NCI-H345 (cell line): ENCODE measurements around the gene BRD4.

ENCODE experiments used
- DNase-seq: peaks from one replicate; lab custom pipeline; 2025; lab: John Stamatoyannopoulos, UW

The BRD4 gene

GRCh38 chr19:15289673-15290072 lies 42.7 kb downstream of the BRD4 start:
- no peak for DNase-seq

DNA sequence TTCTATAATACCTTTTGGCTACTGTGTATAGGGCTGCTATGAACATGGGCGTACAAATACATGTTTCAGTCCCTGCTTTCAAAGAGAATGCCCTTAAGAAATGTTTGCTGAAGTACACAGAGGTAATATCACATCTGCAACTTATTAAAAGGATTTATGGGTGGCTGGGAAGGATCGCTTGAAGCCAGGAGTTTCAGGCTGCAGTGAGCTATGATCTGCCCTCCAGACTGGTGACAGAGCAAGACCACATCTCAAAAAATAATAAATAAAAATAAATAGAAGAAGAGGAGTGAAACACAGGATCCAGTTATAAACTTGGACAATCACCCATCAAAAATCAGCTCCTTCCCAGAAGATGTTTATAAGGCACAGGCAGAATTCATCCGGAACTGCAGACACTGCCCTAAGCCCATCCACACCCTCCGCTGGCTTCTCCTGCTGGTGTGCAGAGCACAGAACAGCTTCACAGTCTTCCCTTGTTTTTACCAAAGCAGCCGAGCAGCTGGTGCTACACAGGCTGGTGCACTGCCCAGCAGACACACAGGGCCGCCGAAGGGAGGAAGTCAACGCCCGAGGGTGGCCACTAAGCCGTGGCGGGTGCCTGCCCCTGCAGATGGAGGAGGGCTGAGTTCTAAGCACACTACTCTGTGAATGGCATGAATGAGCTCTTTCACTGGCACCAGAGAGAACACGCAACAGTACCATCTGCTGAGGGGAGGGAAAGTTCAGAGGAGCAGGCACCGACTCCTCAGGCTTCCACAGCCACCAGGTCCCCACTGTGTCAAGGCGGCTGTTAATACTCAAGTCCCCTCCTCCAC lies 44.0 kb downstream of the BRD4 start:
- peak; percentile 56 for DNase-seq

GRCh38 chr19:15287496-15287895 lies 44.8 kb downstream of the BRD4 start:
- DNase-seq: no peak

GRCh38 chr19:15286688-15287365 lies 45.5 kb downstream of the BRD4 start:
- DNase-seq: no peak

- no peak for DNase-seq
Observed at GRCh38 chr19:15285896-15286591, 46.3 kb downstream of the BRD4 start.

DNA sequence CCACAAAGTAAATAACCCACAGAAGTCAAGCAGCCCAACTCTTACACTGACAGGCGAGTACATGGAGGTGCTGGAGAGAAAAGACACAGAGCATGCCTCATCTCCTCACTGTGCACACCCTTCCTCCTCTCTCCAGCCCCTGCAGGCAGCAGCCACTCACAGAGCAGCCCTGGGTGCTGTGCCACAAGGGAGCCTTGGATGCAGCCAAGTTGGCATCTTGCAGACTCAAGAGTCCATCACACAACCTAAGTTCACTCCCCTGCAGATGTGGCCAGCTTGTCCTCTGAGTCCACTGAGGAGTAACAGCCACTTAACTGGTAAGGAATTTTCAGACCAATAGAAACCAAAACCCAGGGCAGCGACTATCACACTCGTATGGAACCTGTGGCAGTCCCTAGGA lies 47.4 kb downstream of the BRD4 start:
- no peak for DNase-seq

- no peak for DNase-seq
Observed at GRCh38 chr19:15284091-15284490, 48.2 kb downstream of the BRD4 start.

DNA sequence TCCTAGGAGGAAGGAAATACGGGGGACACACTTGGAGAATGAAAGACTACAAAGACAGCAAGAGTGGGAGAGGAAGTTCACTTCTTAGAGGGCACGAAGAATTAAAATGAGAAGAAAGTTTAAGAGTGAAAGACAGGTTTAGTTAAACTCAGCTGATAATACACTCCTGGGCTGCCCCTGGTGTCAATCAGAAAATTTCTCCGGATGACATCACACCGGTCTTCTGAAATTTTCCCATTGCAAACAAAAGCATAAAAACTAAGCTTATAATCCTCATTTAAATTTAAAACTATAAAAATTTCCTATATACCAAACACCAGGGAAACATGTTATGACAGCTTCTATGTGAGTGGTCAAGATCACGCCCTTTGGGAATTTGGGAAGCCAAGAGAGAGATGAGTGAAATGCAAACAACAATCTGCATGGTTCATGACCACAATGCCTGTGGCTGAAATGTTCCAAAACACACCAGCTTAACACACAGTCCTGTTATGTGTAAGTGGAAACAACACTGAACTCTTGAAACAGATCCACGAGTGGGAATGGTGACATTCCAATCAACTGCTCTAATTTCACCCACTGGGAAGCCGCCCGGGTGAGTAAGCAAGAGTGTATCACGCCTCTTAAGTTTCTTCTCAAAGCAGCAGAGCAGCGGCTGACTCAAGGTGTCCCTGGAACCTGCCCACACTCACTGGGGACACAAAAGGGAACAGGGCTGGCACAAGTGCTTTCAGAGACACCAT lies 49.0 kb downstream of the BRD4 start:
- no peak for DNase-seq

DNA sequence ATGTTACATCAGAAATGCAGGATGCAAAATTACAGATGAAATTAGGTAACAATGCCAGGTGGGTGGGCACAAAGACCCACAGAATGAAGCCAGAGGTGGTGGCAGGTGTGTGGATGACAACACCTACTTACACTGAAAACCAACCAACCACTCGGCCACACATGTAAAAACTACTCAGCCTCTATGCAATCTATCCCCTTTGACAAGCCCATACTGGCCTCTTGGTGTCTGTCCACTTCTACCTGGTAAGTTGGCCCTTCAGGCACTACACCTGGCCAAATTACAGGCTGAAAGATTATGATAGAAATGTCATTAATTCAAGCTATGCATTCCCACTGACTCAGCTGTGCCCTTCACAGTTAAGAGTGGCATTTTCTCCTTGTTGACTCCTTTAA lies 50.0 kb downstream of the BRD4 start:
- no peak for DNase-seq

- DNase-seq: peak; percentile 76
Observed at GRCh38 chr19:15280915-15281683, 51.2 kb downstream of the BRD4 start.

GRCh38 chr19:15280048-15280725 lies 52.2 kb downstream of the BRD4 start:
- DNase-seq: no peak

- no peak for DNase-seq
Observed at GRCh38 chr19:15279326-15279904, 52.9 kb downstream of the BRD4 start.

GRCh38 chr19:15276620-15277215 lies 55.6 kb downstream of the BRD4 start:
- DNase-seq: no peak

- DNase-seq: no peak
Observed at GRCh38 chr19:15274477-15274876, 57.9 kb downstream of the BRD4 start.

GRCh38 chr19:15269806-15270205 lies 62.5 kb downstream of the BRD4 start:
- no peak for DNase-seq

DNA sequence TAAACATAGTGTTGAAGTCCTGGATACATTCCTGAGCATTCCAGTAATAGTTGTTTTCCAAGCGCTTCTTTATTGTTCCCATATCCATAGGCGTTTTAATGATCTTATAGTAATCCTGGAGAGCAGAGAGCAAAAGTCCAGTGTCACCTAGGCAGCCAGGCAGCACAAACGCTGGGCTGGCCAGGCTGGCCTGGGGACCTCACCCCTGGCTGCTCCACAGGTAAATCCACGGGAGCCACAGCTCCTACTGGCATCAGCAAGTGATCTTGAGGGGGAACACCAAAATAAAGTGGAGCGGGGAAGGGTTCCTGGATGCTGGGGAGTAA lies 63.4 kb downstream of the BRD4 start:
- DNase-seq: no peak

DNA sequence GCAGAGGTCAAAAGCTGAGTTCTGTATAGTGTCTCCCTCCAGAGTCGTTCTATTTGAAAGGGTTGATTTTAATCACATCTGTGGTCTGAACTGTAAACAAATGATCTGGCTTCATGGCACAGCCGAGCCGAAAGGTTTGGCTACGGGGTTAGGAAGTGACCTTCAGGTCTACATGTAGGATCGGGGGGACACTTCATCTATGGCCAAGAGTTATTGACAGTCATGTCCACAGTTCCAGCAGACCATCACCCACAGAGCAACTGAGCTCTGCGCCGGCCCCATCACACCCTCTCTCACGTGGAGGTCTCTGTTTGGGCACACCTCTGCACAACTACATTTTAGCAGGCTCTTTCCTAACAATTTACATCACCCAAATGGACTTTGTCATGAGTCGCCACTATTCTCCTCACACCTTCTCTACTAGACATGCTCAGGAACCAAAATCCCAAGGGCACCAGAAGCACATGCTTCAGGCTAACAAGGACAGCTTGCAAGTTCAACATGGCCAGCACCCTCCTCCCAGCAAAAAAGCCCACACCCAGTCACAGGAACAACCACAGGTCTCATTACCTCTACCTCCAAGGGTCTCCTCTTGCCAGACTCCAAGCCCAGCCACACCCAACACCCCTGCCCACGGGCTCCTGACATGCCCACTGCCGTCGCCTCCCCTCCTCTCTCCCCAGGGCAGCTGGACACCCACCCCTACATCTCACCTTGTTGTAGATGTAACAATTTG lies 64.0 kb downstream of the BRD4 start:
- no peak for DNase-seq

DNA sequence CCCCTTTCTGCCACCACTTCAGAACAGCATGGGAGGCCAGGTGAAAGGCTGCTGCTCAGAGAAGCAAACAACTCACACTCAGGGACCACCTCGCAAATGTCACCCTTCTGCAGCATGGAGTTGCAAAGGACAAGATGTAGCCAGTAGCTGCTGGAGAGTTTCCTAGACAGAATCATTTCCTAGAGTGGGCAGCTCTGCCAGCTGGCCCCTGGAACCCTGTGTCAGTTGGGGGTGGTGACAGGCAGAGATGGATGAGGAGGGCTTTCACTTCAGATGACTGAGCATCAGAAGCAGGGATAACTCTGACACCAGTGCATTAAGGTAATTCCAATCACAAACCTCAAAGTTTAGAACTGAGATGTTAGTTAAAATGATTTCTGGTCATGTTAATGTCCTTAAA lies 65.7 kb downstream of the BRD4 start:
- DNase-seq: no peak

GRCh38 chr19:15265850-15266248 lies 66.5 kb downstream of the BRD4 start:
- DNase-seq: no peak
